HG02840 (cell line): Measurements from ENCODE around the gene SDSL.

Experiments
- ATAC-seq: cut with Tn5 transposase; IDR thresholded peaks from one replicate; pipeline ENCODE4 v1.9.1; 2021; ENCODE audit warnings: mild to moderate bottlenecking, moderate library complexity, moderate number of reproducible peaks; ENCODE audit not compliant: unreplicated experiment, low FRiP score

Gene SDSL

DNA sequence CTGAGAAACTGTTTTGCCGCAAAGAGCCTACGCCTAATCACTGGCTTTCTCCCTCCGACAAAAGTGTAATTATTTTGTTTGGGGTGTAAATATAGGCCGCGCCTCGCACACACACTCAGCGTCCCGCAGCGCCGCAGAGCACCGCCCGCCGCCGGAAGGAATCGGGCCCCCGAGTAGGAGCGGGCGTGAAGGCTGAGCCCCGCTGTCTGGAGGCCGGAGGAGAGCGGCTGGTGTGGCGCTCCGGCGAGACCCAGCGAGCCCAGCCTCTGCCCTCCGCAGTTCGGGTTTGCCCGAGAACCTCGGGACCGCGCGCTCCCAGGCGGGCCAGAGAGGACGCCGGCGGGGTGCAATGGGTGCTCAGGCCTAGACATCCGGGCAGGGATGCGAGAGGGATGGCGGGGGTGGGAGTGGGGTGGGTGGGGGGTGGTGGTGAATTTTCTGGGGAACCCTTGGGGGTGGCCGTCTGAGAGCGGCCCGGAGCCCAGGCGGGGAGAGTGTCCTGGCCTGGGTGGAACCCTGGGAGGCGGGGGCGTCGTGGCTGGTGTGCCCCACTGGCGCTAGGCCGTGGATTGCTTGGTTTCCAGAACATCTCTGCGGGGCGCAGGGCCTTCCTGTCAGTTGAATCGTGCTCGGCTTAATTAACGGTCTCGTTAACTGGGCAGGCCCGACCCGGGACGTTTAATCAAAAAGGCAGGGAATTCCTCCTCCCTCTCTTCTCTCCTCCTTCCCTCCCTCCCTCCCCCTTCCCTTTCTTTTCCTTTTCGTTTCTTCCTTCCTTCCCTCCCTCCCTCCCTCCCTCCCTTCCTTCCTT lies 54.2 kb downstream of the SDSL start:
- ATAC-seq = no peak

DNA sequence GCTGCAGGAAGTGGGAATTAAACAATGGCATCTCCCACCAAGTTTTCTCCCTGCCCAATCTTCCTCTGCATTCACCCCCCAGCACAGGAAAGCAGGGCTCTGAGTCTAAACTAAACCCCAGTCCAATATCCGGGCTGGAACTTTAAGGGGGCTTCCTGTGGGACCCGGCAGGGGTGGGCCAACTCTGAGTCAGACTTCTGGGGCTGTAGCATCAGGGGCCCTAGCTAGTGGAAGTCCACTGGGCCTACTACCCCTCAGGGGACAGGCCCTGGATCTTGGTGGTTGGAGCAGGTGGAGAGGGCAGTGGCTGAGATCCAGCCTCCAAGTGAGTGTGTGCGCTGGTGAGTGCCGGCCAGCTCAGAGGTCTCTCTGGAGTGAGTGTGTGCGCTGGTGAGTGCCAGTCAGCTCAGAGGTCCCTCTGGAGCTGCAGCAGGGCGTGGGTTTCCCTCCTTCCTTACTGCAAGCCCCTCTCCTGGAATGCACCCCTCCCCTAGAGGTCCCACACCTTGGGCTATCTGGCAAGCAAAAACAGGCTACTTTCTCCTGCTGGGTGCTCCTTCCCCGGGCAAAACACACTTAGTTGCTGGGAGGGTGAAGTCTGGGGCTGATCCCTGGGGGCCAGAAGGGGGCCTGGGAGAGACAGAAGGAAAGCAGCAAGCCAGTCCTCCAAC lies 55.1 kb downstream of the SDSL start:
- no peak for ATAC-seq

DNA sequence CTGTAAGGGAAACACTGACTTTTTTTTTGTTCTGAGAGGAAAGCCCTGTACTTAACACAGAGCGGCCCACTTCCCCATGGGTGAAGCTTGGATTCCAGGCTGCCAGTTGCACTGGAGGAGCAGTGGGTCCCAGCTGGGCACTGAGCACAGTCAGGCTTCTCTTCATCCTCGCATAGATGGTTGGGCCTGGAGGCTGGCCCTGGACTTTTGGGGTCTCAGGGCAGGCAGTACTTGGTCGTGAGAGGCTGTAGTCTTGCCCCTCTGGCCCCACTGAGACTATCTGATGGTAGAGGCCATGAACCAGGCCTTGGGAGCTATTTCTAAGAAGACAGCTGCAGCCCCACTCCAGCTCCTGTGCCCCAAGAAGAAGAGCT lies 55.6 kb downstream of the SDSL start:
- ATAC-seq = no peak

DNA sequence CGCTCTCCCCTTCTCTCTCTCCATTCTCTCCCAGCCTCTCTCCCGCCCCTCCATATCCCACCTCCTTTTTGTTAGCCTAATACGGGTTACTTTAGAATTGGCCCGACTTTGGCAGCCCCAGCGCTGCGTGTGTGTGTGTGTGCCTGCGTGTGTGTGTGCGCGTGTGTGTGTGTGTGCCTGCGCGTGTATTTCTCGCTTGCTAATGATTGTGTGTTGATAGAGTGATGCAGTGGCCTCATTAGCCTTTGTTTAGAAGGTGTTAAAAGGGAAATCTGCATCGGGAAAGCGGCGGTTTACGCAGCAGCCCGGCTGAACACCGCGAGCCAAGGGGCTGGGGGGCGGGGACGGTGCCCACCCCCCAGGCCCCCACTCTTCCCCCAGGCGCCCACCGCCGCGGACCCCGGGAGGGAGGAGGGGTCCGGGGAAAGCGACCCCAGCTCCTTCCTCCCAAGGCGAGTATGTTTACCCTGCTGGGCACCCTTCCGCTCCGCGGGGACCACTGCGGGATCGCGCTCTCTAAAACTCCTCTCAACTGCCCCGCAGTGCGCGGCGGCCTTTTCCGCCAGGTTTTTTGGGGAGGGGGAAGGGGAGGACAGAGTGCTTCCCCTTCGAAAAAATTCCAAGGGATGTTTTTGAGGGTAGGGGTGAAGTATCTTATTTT lies 56.3 kb downstream of the SDSL start:
- no peak for ATAC-seq

DNA sequence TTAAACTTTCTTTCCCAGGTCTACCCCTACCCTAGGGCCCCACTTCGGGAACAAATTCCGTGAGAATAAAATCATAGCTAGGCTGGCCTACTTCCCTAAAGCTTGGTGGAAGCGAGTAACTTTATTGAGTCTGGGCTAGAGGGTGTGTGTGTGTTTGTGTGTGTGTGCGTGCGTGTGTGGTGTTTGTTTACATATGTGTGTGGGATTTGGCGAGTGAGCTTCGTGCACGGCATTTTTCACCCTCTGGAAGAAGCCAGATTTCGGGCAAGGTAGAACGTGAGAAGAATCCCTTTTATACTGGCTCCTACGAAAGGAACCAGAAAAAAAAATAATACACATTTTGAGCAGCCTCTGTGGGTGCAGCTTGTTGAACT lies 57.0 kb downstream of the SDSL start:
- ATAC-seq = no peak

DNA sequence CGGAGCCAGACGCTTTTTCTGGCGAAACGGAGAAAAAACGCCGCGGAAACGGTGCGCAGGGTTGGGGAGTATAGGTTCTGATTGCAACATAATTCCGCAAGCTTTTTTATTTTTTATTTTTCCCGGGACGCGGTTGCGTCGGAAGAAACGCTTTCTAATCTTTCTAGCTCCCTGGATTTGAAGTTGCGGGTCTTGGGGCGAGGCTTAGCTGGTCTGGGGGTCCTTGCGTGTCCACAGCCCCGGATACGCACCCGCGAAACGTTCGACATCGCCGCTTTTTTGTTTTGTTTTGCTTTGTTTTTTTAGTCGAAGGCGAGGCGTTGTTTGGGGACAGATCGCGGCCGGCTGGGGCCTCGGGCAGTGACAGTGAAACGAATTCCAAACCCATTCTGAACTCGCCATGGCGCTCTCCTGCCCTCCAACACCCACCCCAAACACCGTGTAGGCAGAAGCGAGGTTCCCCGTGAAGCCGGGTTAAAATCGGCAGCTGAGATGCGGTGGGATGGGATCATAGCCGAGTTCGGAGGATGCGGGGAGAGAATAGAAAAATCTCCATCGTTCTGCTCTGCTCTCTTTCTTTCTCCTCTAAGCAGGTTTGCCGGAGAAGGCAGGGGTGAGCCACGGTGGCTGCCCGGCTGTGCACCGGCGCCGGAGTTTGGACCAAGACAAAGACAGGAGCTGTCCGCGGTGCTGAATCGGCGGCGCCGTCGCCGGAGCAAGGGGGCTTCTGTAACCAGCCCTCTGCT lies 57.6 kb downstream of the SDSL start:
- no peak for ATAC-seq

DNA sequence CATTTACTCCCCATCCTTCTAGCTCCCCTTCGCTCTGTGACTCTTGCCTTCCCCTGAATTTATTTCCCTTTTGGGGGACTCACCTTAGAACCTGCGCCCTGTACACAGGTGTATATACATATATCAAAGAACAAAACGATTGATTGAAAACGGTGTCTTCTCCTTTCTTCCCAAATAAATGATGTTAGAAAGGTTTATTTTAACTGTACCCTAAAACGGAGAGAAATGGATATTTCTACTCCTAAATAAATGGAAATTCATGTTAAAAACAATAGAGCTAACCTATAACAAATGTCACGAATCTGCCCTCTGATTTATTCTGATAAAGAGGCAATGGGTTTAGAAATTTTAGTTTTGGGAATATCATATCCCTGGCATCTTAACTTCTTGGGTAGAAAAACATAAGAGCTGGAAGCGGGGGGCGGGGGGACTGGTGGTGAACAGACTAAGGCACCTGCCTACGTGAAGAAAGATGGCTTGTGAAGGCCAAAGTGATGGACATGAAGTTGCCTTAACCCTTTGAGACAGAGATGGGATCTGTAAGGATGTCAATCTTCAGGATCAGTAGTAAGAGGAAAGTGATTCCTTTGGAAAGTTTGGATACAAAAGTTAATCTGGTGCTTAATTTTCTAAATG lies 58.3 kb downstream of the SDSL start:
- no peak for ATAC-seq

DNA sequence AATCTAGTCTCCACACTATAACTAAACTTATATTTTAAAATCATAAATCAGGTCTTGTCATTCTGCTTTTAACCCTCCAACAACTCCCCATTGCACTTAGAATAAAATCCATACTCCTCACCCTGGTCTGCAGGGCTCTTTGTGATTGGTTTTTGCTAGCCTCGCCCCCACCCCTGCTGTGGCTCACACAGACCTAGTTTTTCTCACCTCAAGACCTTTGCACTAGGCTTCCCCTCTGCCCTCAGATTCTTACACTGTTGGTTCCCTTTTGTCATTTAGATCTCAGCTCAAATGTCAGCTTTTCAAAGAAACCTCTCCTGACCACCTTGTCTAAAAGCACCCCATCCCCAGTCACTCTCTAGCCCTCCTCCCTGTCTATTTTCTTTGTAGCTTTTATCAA lies 60.2 kb downstream of the SDSL start:
- ATAC-seq = no peak

DNA sequence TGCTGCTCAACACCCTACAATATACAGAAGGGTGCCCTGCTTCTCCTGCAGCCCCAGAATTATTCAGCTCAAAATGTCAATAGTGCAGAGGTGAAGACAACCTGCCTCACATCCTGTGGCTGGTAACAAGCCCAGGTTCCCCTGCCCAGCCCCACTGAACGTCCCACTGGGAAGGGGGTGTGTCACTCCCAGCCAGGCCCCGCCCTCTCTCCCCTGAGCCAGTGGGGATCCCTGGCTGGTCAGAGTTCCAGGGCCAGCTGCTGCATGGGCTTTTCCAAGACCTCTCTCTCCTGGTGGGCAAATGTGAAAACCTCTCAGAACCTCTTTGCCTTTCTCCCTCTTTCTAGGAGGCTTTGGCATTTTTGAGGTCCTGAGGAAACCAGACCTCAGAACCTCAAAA lies 63.1 kb downstream of the SDSL start:
- ATAC-seq = no peak

DNA sequence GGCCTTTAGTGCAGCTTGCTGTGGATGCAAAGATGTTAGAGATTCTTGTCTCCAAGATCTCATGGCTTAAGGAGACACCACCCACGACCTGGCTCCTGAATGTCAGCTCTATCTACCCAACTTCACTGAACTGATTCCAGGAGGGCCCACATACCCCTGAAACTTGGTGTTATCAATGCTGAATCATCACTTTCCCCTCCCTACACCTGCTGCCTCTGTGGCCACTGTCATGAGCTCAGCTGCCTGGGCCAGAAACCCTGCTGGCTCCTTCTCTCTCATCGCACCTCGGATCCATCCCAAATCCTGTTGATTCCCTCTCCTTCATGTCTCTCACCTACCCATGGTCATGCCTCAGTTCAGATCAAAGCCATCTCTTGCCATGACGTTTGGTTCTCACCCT lies 64.5 kb downstream of the SDSL start:
- ATAC-seq = no peak
